Body of pancreas (tissue), 4 donors: ENCODE results near the gene PSPN. TPM values are rescaled to one million over a fixed set of nuclear protein-coding genes. Genes with fewer than 3 reads are reported as not detected.
A peak's percentile ranks its signal among the peaks of the same experiment; 100 is the strongest.
"Not testable (repeated sequence)": the region's sequence is repeated elsewhere in the genome, so short reads cannot be mapped to it uniquely, and the experiment has no call there.

Source experiments
- ATAC-seq: fragments of 150-250 bp; one replicate; pipeline ENCODE4 v1.9.1; 2016
- DNase-seq, 4 donors: peaks; one replicate each; pipeline ENCODE4 v3.0.0-alpha.2; 2019
- H3K27ac ChIP-seq, 4 donors: fragments of 200-600 bp; sonication (generic); 1 replicate in 3 of 4; 2 replicates in 1 of 4; pipeline versions ENCODE4 v1.5.1 to v1.6.1; 2016 to 2019; ENCODE audit warnings: mild to moderate bottlenecking in 1 of 4, mixed read lengths in 1 of 4, moderate library complexity in 1 of 4
- H3K27me3 ChIP-seq, 2 donors: fragments of 200-600 bp; sonication (generic); one replicate each; pipeline ENCODE4 v1.6.0; 2016; ENCODE audit warnings: mild to moderate bottlenecking in 1 of 2
- H3K36me3 ChIP-seq, 2 donors: fragments of 200-600 bp; sonication (generic); replicated peaks in 1 of 2; 2 replicates each; pipeline ENCODE4 v1.5.1; 2016; ENCODE audit warnings: low read depth in 2 of 2; ENCODE audit not compliant: insufficient read depth in 1 of 2
- H3K4me1 ChIP-seq: fragments of 200-600 bp; sonication (generic); one replicate; pipeline ENCODE4 v1.6.0; 2016
- H3K4me3 ChIP-seq, 2 donors: fragments of 200-600 bp; sonication (generic); 1 replicate in 1 of 2; 2 replicates in 1 of 2; pipeline ENCODE4 v1.5.1; 2016 to 2019
- H3K9me3 ChIP-seq, 3 donors: fragments of 200-600 bp; sonication (generic); 1 replicate in 2 of 3; 2 replicates in 1 of 3; pipeline ENCODE4 v1.5.1; 2016
- POLR2A ChIP-seq, 3 donors: fragments of 450-650 bp; IDR thresholded peaks; one replicate each; pipeline ENCODE4 v1.6.1; 2016; ENCODE audit warnings: antibody characterized with exemption in 3 of 3, mild to moderate bottlenecking in 2 of 3
- WGBS, 2 donors: methylation state at CpG; one replicate each; pipeline ENCODE4 v1.1.5; 2017; 5-methylcytosine and 5-hydroxymethylcytosine counted together
- intact Hi-C: fragments of 100-400 bp; cut with DNase I; formaldehyde crosslinking; loops from one replicate; pipeline ENCODE4 v1.15.1; 2023
- total RNA-seq, 2 donors: library from RNA; depleted of rRNA; stranded (reverse); fragments of >200 nt; gene quantifications; one replicate each; pipeline ENCODE4 v1.1.0, GENCODE V29; 2016
- TF ChIP-seq, protein P1 (sequence below), 7 experiments: fragments of 450-650 bp in 4 of 7; fragments of 200-600 bp in 3 of 7; sonication (generic) in 3 of 7; IDR thresholded peaks; one replicate each; pipeline ENCODE4 v1.5.1; 2016 to 2019; ENCODE audit warnings: antibody characterized with exemption in 7 of 7

PSPN gene
- total RNA-seq, 2 donors from 2014 or later = 0.52 to 8.6 TPM

DNA sequence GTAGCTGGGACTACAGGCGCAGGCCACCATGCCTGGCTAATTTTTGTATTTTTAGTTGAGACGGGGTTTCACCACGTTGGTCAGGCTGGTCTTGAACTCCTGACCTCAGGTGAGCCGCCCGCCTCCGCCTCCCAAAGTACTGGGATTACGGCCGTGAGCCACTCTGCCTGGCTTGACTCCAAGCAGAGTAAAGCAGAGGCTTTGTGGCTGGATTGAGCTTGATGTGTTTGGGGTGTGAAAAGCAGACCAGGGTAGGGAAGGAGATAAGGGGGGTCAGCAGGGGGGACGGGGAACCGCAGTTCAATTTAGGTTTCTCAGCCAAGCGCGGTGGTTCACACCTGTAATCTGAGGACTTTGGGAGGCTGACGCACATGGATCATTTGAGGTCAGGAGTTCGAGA is 18.6 kb downstream of the PSPN start:
- TF ChIP-seq, protein P1, sequence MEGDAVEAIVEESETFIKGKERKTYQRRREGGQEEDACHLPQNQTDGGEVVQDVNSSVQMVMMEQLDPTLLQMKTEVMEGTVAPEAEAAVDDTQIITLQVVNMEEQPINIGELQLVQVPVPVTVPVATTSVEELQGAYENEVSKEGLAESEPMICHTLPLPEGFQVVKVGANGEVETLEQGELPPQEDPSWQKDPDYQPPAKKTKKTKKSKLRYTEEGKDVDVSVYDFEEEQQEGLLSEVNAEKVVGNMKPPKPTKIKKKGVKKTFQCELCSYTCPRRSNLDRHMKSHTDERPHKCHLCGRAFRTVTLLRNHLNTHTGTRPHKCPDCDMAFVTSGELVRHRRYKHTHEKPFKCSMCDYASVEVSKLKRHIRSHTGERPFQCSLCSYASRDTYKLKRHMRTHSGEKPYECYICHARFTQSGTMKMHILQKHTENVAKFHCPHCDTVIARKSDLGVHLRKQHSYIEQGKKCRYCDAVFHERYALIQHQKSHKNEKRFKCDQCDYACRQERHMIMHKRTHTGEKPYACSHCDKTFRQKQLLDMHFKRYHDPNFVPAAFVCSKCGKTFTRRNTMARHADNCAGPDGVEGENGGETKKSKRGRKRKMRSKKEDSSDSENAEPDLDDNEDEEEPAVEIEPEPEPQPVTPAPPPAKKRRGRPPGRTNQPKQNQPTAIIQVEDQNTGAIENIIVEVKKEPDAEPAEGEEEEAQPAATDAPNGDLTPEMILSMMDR (IDR thresholded peaks at IDR 0.05) = no peak
- no peak for TF ChIP-seq POLR2A (IDR thresholded peaks at IDR 0.05)
- H3K27me3 ChIP-seq = no peaks in the 10 kb centered on the region
- intact Hi-C loops = no loop called here
- peaks cover 5% of the 10 kb centered on the region for H3K4me1 ChIP-seq
- 82 to 84% methylated on average over 13 to 14 of the region's 14 CpGs for WGBS, 2 donors
- no peak overlapping the region for H3K4me3 ChIP-seq
- no peak for ATAC-seq
- no peak for DNase-seq
- H3K27ac ChIP-seq = no peak overlapping the region
- H3K36me3 ChIP-seq = no peaks in the 10 kb centered on the region
- H3K9me3 ChIP-seq = no peaks in the 10 kb centered on the region

DNA sequence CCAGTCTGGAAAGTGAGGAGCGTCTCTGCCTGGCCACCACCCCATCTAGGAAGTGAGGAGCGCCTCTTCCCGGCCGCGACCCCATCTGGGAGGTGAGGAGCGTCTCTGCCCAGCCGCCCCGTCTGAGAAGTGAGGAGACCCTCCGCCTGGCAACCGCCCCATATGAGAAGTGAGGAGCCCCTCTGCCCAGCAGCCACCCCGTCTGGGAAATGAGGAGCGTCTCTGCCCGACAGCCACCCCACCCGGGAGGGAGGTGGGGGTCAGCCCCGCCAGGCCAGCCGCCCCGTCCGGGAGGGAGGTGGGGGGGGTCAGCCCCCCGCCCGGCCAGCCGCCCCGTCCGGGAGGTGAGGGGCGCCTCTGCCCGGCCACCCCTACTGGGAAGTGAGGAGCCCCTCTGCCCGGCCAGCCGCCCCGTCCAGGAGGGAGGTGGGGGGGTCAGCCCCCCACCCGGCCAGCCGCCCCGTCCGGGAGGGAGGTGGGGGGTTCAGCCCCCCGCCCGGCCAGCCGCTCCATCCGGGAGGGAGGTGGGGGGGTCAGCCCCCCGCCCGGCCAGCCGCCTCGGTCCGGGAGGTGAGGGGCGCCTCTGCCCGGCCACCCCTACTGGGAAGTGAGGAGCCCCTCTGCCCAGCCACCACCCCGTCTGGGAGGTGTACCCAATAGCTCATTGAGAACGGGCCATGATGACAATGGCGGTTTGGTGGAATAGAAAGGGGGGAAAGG is 20.3 kb downstream of the PSPN start:
- intact Hi-C loops, ATAC-seq, H3K27ac ChIP-seq, H3K4me1 ChIP-seq, H3K4me3 ChIP-seq, H3K36me3 ChIP-seq, H3K27me3 ChIP-seq, DNase-seq, H3K9me3 ChIP-seq: not testable (repeated sequence)
- 69 to 94% methylated on average over 3 to 15 of the region's 46 CpGs for WGBS, 2 donors

DNA sequence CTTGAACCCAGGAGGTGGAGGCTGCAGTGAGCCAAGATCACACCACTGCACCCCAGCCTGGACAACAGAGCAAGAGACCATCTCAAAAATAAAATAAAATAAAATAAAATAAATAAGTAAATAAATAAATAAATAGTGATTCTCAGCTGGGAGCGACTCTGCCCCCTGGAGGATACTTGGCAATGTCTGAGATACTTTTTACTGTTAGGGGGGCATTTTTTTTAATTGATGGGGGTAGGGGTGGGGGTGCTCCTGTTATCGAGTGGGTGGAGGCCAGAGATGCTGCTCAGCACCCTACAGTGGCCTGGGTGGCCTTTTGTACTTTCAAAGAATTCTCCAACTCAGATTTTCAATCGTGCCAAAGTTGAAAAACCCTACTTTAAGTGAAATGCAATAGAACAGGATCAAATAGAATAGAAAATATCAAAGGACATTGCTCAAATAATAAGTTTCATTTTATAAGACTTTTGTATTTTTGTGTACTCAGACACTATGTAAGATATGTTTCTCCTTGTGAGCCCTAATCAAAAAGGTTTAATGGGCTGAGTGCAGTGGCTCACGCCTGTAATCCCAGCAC is 21.5 kb downstream of the PSPN start:
- Histone ChIP-seq H3K27me3 (no peaks in the 10 kb centered on the region), H3K9me3 (no peaks in the 10 kb centered on the region), H3K27ac (no peak overlapping the region), H3K36me3 (no peaks in the 10 kb centered on the region), H3K4me1 (no peaks in the 10 kb centered on the region), H3K4me3 (no peak overlapping the region)
- no peak for DNase-seq
- TF ChIP-seq POLR2A (IDR thresholded peaks at IDR 0.05) = no peak
- TF ChIP-seq, protein P1 (IDR thresholded peaks at IDR 0.05) = peak in 4 of 7 experiments; percentile 11 to 33 (median 30)
- WGBS, 2 donors = 49 to 57% methylated on average over 4 of the region's 4 CpGs
- ATAC-seq = no peak
- intact Hi-C loops = no loop called here

DNA sequence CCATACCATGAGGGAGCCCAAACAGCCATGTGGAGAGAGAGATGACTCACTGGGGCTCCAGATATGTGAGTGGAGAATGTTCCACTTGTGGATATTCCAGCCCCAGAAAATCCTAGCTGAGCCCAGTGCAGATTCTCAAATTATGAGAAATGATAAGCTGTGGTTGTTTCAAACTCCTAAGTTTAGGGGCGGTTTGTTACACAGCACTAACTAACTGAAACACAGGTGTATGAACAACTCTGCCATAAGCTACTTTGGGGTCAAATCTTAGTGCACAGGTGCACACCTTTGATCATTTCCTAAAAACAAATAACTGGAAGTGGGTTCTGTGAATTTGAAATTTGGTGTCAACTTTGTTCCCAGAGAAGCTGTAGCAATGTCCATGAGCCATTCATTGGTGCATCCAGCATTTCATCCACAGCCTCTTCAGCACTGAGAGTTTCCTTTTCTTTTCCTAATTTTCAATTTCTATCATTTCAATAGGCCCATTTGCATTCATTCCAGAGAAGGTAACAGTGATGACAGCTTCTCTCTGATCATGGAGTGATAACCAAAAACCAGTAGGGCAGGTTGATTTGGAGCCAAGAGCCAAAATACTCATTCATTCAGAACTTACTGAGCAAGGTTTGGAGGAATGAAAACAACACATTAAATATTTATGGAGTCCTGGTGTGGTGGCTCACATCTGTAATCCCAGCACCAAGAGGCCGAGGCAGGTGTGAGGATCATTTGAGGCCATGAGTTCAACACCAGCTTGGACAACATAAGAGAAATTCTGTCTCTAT is 23.2 kb downstream of the PSPN start:
- no peak for DNase-seq
- H3K27ac ChIP-seq = no peak overlapping the region
- H3K36me3 ChIP-seq = no peaks in the 10 kb centered on the region
- 80 to 93% methylated on average over 2 of the region's 2 CpGs for WGBS, 2 donors
- no peak for TF ChIP-seq POLR2A (IDR thresholded peaks at IDR 0.05)
- TF ChIP-seq, protein P1 (IDR thresholded peaks at IDR 0.05) = no peak
- no peaks in the 10 kb centered on the region for H3K4me1 ChIP-seq
- no peaks in the 10 kb centered on the region for H3K27me3 ChIP-seq
- H3K4me3 ChIP-seq = no peak overlapping the region
- H3K9me3 ChIP-seq = no peaks in the 10 kb centered on the region
- intact Hi-C loops = no loop called here
- ATAC-seq = no peak

DNA sequence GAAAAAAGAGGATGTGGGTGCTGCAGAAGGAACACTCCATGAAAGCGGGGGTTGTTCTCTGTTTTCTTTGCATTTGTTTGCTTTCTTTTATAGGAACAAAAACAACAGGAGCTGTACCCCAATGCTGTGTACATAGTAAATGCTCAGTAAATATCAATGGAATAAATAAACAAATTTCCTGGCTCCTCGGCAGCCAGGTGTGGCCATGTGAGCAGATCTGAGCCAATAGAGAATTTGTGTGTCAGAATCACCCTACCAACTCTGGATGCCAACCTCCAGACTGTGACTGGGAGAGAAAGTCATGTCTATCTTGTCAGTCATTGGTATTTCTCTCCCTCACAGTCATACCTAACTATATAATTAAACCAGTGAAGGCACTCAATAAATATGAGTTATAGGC is 25.0 kb downstream of the PSPN start:
- no peak overlapping the region for H3K27ac ChIP-seq
- TF ChIP-seq, protein P1 (IDR thresholded peaks at IDR 0.05) = no peak
- no peak for TF ChIP-seq POLR2A (IDR thresholded peaks at IDR 0.05)
- H3K4me1 ChIP-seq = no peaks in the 10 kb centered on the region
- no peak for ATAC-seq
- intact Hi-C loops = no loop called here
- no peak overlapping the region for H3K4me3 ChIP-seq
- DNase-seq = no peak
- H3K36me3 ChIP-seq = no peaks in the 10 kb centered on the region
- H3K27me3 ChIP-seq = no peaks in the 10 kb centered on the region
- no peaks in the 10 kb centered on the region for H3K9me3 ChIP-seq
- WGBS, 2 donors = 62 to 71% methylated on average over 2 of the region's 2 CpGs

DNA sequence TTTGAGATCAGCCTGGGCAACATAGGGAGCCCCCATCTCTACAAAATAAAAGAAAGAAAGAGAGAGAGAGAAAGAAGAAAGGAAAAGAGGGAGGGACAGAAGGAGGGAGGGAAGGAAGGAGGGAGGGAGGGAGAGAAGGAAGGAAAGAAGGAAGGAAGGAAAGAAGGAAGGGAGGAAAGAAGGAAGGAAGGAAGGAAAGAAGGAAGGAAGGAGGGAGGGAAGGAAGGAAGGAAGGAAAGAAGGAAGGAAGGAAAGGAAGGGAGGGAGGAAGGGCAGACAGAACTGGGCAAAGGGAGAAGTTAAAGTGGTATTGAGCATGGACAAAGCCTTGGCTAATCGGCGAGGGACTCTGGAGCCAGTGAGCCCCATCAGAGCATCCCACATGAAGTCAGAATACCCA is 26.5 kb downstream of the PSPN start:
- H3K27ac ChIP-seq, H3K9me3 ChIP-seq, H3K36me3 ChIP-seq, H3K4me3 ChIP-seq, H3K27me3 ChIP-seq, ATAC-seq, DNase-seq, intact Hi-C loops, H3K4me1 ChIP-seq: not testable (repeated sequence)
- WGBS, 2 donors = 58 to 64% methylated on average over 2 of the region's 2 CpGs
